Endothelial cell of umbilical vein (primary cell): ENCODE measurements around the gene IL6ST. TPM values are rescaled to one million over a fixed set of nuclear protein-coding genes. Genes with fewer than 3 reads are reported as not detected.

Source experiments
- BruUV-seq: library from RNA; stranded (reverse); fragments of 400-500 nt; replicated peaks from 2 replicates; lab custom pipeline; 2021; lab: Mats Ljungman, UMichigan
- CTCF ChIA-PET: fragments of 300-600, 350-600 bp; sonication (Branson Sonifier 250); formaldehyde crosslinking; loops from one replicate; lab custom pipeline; 2021; ENCODE audit warnings: antibody characterized with exemption, inconsistent platforms; lab: Charles Lee
- POLR2A ChIA-PET: fragments of 300-600, 350-600 bp; sonication (Branson Sonifier 250); formaldehyde crosslinking; loops from one replicate; lab custom pipeline; 2021; ENCODE audit warnings: antibody characterized with exemption, inconsistent platforms; lab: Charles Lee
- DNase-seq: peaks from one replicate; pipeline ENCODE4 v3.0.0-alpha.2; 2011; ENCODE audit warnings: low read depth, low spot score
- FAIRE-seq: peaks from 2 replicates; lab custom pipeline; 2011; peaks lifted over from hg19 to GRCh38; lab: Jason Lieb, UNC
- H2AFZ ChIP-seq: 2 replicates; pipeline ENCODE4 v1.6.0; 2012; ENCODE audit warnings: low read depth, low read length, control low read depth, inconsistent platforms
- H3K27ac ChIP-seq: 2 replicates; pipeline ENCODE4 v1.5.1; 2011; ENCODE audit warnings: low read depth, mild to moderate bottlenecking, control low read depth, low read length, moderate library complexity; ENCODE audit not compliant: insufficient read depth
- H3K27me3 ChIP-seq, 2 experiments: 2 replicates each; pipeline versions ENCODE4 v1.6.0 to v1.6.1; 2011; ENCODE audit warnings: low read length in 2 of 2, mixed read lengths in 1 of 2; ENCODE audit not compliant: control insufficient read depth in 2 of 2, insufficient read depth in 2 of 2
- H3K36me3 ChIP-seq, 2 experiments: 2 replicates in 1 of 2; 3 replicates in 1 of 2; pipeline ENCODE4 v1.5.1; 2011; ENCODE audit warnings: low read length in 2 of 2, mild to moderate bottlenecking in 1 of 2, moderate library complexity in 1 of 2; ENCODE audit not compliant: control insufficient read depth in 2 of 2, insufficient read depth in 2 of 2; ENCODE audit errors: extremely low read depth in 1 of 2
- H3K4me1 ChIP-seq: 3 replicates; pipeline ENCODE4 v1.5.1; 2011; ENCODE audit warnings: mild to moderate bottlenecking, low read length; ENCODE audit not compliant: control insufficient read depth, insufficient read depth; ENCODE audit errors: extremely low read depth
- H3K4me2 ChIP-seq: 2 replicates; pipeline ENCODE4 v1.6.1; 2011; ENCODE audit warnings: low read length, control low read depth, mixed read lengths; ENCODE audit not compliant: insufficient read depth
- H3K4me3 ChIP-seq, 3 experiments: fragments of 200-600 bp in 1 of 3; sonication (generic), shearing (Covaris generic) in 1 of 3; replicated peaks in 1 of 3; 2 replicates each; pipeline ENCODE4 v1.5.1; 2011 to 2016; ENCODE audit warnings: control low read depth in 3 of 3, low read length in 3 of 3, mild to moderate bottlenecking in 2 of 3, inconsistent platforms in 1 of 3, low read depth in 1 of 3, moderate library complexity in 1 of 3; ENCODE audit not compliant: insufficient read depth in 1 of 3
- H3K79me2 ChIP-seq: 2 replicates; pipeline ENCODE4 v1.6.0; 2012; ENCODE audit warnings: low read length, inconsistent platforms; ENCODE audit not compliant: control insufficient read depth, insufficient read depth
- H3K9ac ChIP-seq: replicated peaks from 2 replicates; pipeline ENCODE3; 2011; ENCODE audit warnings: low read length, control low read depth; ENCODE audit not compliant: insufficient read depth; ENCODE audit errors: extremely low read depth
- H3K9me1 ChIP-seq: replicated peaks from 3 replicates; pipeline ENCODE4 v1.6.0; 2011; ENCODE audit warnings: mild to moderate bottlenecking, low read length; ENCODE audit not compliant: control insufficient read depth, insufficient read depth; ENCODE audit errors: extremely low read depth
- H3K9me3 ChIP-seq: replicated peaks from 2 replicates; pipeline ENCODE4 v1.5.1; 2012; ENCODE audit warnings: low read length, inconsistent platforms; ENCODE audit not compliant: control insufficient read depth, insufficient read depth
- H4K20me1 ChIP-seq: replicated peaks from 2 replicates; pipeline ENCODE3; 2011; ENCODE audit warnings: mild to moderate bottlenecking, low read length; ENCODE audit not compliant: control insufficient read depth, insufficient read depth; ENCODE audit errors: extremely low read depth
- CTCF ChIP-seq, 2 donors: IDR thresholded peaks; 1 replicate in 1 of 2; 2 replicates in 1 of 2; pipeline ENCODE4 v1.5.1; 2011; ENCODE audit warnings: low read length in 2 of 2, mild to moderate bottlenecking in 2 of 2, moderate library complexity in 2 of 2, control low read depth in 1 of 2, inconsistent platforms in 1 of 2, low read depth in 1 of 2; ENCODE audit not compliant: insufficient read depth in 1 of 2; ENCODE audit errors: extremely low read depth in 1 of 2
- EZH2 ChIP-seq: IDR thresholded peaks from 2 replicates; pipeline ENCODE4 v1.6.1; 2012; ENCODE audit warnings: borderline replicate concordance, low read depth, mild to moderate bottlenecking, moderate library complexity, low read length, inconsistent platforms; ENCODE audit not compliant: severe bottlenecking
- FOS ChIP-seq: IDR thresholded peaks from 2 replicates; pipeline ENCODE4 v1.6.1; 2011; ENCODE audit warnings: mild to moderate bottlenecking, low read length, moderate library complexity, borderline replicate concordance; ENCODE audit not compliant: insufficient read depth
- GATA2 ChIP-seq: IDR thresholded peaks from 2 replicates; pipeline ENCODE4 v1.7.0; 2011; ENCODE audit warnings: low read depth, mild to moderate bottlenecking, moderate library complexity, mixed read lengths, low read length; ENCODE audit not compliant: insufficient read length, insufficient read depth
- JUN ChIP-seq: IDR thresholded peaks from 2 replicates; pipeline ENCODE4 v1.6.1; 2011; ENCODE audit warnings: borderline replicate concordance, low read depth; ENCODE audit not compliant: insufficient read length, insufficient read depth
- MAX ChIP-seq: IDR thresholded peaks from 2 replicates; pipeline ENCODE4 v1.6.1; 2011; ENCODE audit not compliant: insufficient read depth, insufficient read length
- MYC ChIP-seq: IDR thresholded peaks from one replicate; pipeline ENCODE4 v1.6.1; 2011; ENCODE audit warnings: mild to moderate bottlenecking, low read depth, low read length
- POLR2A ChIP-seq: IDR thresholded peaks from 2 replicates; pipeline ENCODE4 v1.6.1; 2012; ENCODE audit warnings: low read depth, mild to moderate bottlenecking, control low read depth, low read length
- POLR2AphosphoS5 ChIP-seq: IDR thresholded peaks from 2 replicates; pipeline ENCODE4 v1.6.1; 2012; ENCODE audit warnings: low read depth, mild to moderate bottlenecking, control low read depth, low read length, moderate library complexity; ENCODE audit not compliant: insufficient read depth
- dilution Hi-C: fragments of 300-500 bp; cut with MboI; formaldehyde crosslinking; loops from one replicate; pipeline ENCODE4 v1.15.0; 2019; ENCODE audit warnings: low sequenced_read_pairs; ENCODE audit not compliant: extremely low pct_ligation_motif_present
- intact Hi-C: fragments of 100-400 bp; cut with micrococcal nuclease; formaldehyde crosslinking; loops from one replicate; pipeline ENCODE4 v1.10.0; 2022
- polyA plus RNA-seq, 4 experiments: library from polyadenylated mRNA; depleted of rRNA in 3 of 4; stranded (reverse) in 3 of 4; unstranded in 1 of 4; fragments of >200 nt; gene quantifications; 2 replicates each; pipeline versions ENCODE4 v1.2.1 to v1.2.3, GENCODE V29; 2011 to 2012; ENCODE audit warnings: missing spikeins in 1 of 4
- total RNA-seq: library from RNA; stranded (reverse); gene quantifications from 2 replicates; pipeline ENCODE4 v1.2.3, GENCODE V29; 2021

IL6ST gene
- total and polyA plus RNA-seq, 2 donors (not counting 3 experiments of a cell fraction or from before 2014, with no cell fraction given), result 135 to 345 TPM

- no peaks in the 10 kb centered on the region for H3K9me3 ChIP-seq
- ChIA-PET CTCF (interaction anchor here (1.0 to 1.3 kb wide), 3 partner anchors 8 to 35 kb away, joined by 3 to 7 read pairs (median 4); no protein-coding TSS in a partner anchor), POLR2A (no interaction called here)
- FAIRE-seq (peak; percentile 70), DNase-seq (peak; percentile 48)
- no peaks in the 10 kb centered on the region for H3K27me3 ChIP-seq
- intact Hi-C loops (no loop called here), dilution Hi-C loops (no loop called here)
- H3K79me2 ChIP-seq, result no peaks in the 10 kb centered on the region
- no peak overlapping the region for H3K4me3 ChIP-seq
- no peak overlapping the region for H3K27ac ChIP-seq
- TF ChIP-seq JUN (no peak), MAX (no peak), MYC (no peak), POLR2AphosphoS5 (no peak), CTCF (IDR thresholded peaks at IDR 0.05; ENCODE audit: extremely low read depth in 1 of 2, insufficient read depth in 1 of 2, low read depth in 1 of 2, low read length in 2 of 2) (no peak), EZH2 (no peak), GATA2 (no peak), POLR2A (no peak), FOS (no peak)
- no peaks in the 10 kb centered on the region for H4K20me1 ChIP-seq
- H3K9me1 ChIP-seq, result no peaks in the 10 kb centered on the region
- BruUV-seq, result no TSS peak
- no peaks in the 10 kb centered on the region for H3K4me1 ChIP-seq
- H3K9ac ChIP-seq, result no peak overlapping the region
- H2AFZ ChIP-seq, result no peak overlapping the region
- H3K36me3 ChIP-seq, result no peaks in the 10 kb centered on the region
- H3K4me2 ChIP-seq, result no peak overlapping the region
These were observed 90.6 kb downstream of the IL6ST start for GRCh38 chr5:55904152-55904551.
